Measurements from ENCODE around the gene RND2. TPM values are rescaled to one million over a fixed set of nuclear protein-coding genes. Genes with fewer than 3 reads are reported as not detected.

The RND2 gene
- total and polyA plus RNA-seq, 2 of the 13 experiments (the other 11 are each of a cell fraction or from before 2014, with no cell fraction given): 0.05 to 0.11 TPM

DNA sequence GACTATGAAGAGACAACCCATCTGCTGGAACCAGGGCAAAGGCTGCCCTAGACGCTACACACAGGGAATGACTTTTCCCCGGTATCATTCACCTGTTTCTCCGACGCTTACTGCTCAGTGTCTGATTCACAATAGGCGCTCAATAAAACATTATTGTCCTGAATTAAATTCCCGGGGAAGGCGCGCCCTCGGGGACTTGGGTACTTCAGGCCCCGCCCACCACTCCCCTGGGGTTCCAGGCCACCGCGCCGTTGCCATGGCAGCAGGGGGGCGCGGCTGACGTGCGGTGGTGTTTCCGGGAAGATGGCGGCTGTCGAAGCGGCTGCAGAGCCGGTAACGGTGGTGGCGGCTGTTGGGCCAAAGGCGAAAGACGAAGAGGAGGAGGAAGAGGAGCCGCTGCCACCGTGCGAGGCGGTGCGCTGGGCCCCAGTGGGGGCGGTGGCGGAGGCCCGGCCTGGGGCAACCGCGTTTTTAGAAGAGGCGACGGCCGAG lies 44.7 kb upstream of the RND2 start, which contains the start of gene RUNDC1 (continued):
- TF ChIP-seq, protein P1, sequence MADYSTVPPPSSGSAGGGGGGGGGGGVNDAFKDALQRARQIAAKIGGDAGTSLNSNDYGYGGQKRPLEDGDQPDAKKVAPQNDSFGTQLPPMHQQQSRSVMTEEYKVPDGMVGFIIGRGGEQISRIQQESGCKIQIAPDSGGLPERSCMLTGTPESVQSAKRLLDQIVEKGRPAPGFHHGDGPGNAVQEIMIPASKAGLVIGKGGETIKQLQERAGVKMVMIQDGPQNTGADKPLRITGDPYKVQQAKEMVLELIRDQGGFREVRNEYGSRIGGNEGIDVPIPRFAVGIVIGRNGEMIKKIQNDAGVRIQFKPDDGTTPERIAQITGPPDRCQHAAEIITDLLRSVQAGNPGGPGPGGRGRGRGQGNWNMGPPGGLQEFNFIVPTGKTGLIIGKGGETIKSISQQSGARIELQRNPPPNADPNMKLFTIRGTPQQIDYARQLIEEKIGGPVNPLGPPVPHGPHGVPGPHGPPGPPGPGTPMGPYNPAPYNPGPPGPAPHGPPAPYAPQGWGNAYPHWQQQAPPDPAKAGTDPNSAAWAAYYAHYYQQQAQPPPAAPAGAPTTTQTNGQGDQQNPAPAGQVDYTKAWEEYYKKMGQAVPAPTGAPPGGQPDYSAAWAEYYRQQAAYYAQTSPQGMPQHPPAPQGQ (CRISPR knock-in tag; IDR thresholded peaks at IDR 0.05; ENCODE audit: borderline replicate concordance): no peak
- no peak for TF ChIP-seq ZNF33B (CRISPR knock-in tag; IDR thresholded peaks at IDR 0.05)
- TF ChIP-seq MIER3 (CRISPR knock-in tag; IDR thresholded peaks at IDR 0.05; ENCODE audit: borderline replicate concordance): no peak; the same call in 1 of the 2 replicates
- TF ChIP-seq NFKB2 (CRISPR knock-in tag; IDR thresholded peaks at IDR 0.05; ENCODE audit: borderline replicate concordance): peak; percentile 10; the same call in 1 of the 2 replicates
- TF ChIP-seq ZNF781 (CRISPR knock-in tag; IDR thresholded peaks at IDR 0.05; ENCODE audit: borderline replicate concordance, not compliant biosample characterization): no peak
- no peak for TF ChIP-seq STAT6 (CRISPR knock-in tag; IDR thresholded peaks at IDR 0.05; ENCODE audit: borderline replicate concordance)
- TF ChIP-seq WIZ (CRISPR knock-in tag; IDR thresholded peaks at IDR 0.05): no peak
- TF ChIP-seq ELF1 (CRISPR knock-in tag; IDR thresholded peaks at IDR 0.05): peak; percentile 97
- TF ChIP-seq SMAD3 (CRISPR knock-in tag; IDR thresholded peaks at IDR 0.05): no peak
- 0 out of 2 replicates have a peak, but pooled peaks have one; percentile 26 for TF ChIP-seq PCBP1 (IDR thresholded peaks at IDR 0.05; ENCODE audit: borderline replicate concordance, low read depth, low read length)
- 0 out of 2 replicates have a peak, but pooled peaks have one; percentile 18 for TF ChIP-seq RFXAP (CRISPR knock-in tag; IDR thresholded peaks at IDR 0.05; ENCODE audit: borderline replicate concordance)
- TF ChIP-seq ZNF543 (CRISPR knock-in tag; IDR thresholded peaks at IDR 0.05): no peak
- TF ChIP-seq, protein P2, sequence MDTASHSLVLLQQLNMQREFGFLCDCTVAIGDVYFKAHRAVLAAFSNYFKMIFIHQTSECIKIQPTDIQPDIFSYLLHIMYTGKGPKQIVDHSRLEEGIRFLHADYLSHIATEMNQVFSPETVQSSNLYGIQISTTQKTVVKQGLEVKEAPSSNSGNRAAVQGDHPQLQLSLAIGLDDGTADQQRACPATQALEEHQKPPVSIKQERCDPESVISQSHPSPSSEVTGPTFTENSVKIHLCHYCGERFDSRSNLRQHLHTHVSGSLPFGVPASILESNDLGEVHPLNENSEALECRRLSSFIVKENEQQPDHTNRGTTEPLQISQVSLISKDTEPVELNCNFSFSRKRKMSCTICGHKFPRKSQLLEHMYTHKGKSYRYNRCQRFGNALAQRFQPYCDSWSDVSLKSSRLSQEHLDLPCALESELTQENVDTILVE (CRISPR knock-in tag; IDR thresholded peaks at IDR 0.05): peak; percentile 83
- TF ChIP-seq PHB2 (IDR thresholded peaks at IDR 0.05; ENCODE audit: partially characterized antibody): no peak
- TF ChIP-seq HNRNPL (IDR thresholded peaks at IDR 0.05; ENCODE audit: low read depth, low read length): no peak
- peak; percentile 68 for TF ChIP-seq PPARG (CRISPR knock-in tag; conservative IDR thresholded peaks at IDR 0.05)
- TF ChIP-seq HNF4A (CRISPR knock-in tag; IDR thresholded peaks at IDR 0.05): no peak
- TF ChIP-seq FOXO1 (CRISPR knock-in tag; IDR thresholded peaks at IDR 0.05): no peak
- TF ChIP-seq MAFG (CRISPR knock-in tag; IDR thresholded peaks at IDR 0.05): no peak
- TF ChIP-seq SALL2 (CRISPR knock-in tag; IDR thresholded peaks at IDR 0.05): no peak
- TF ChIP-seq SRF (IDR thresholded peaks at IDR 0.05; ENCODE audit: low read depth, low read length): peak; percentile 24; the same call in 1 of the 2 replicates
- TF ChIP-seq ATM (IDR thresholded peaks at IDR 0.05; ENCODE audit: borderline replicate concordance): no peak
- TF ChIP-seq ZFP36L2 (CRISPR knock-in tag; IDR thresholded peaks at IDR 0.05): 0 out of 2 replicates have a peak, but pooled peaks have one; percentile 44
- 0 out of 2 replicates have a peak, but pooled peaks have one; percentile 17 for TF ChIP-seq ARNTL (CRISPR knock-in tag; IDR thresholded peaks at IDR 0.05)
- TF ChIP-seq EHMT2 (IDR thresholded peaks at IDR 0.05; ENCODE audit: borderline replicate concordance, low read depth, low read length): no peak
- TF ChIP-seq ZNF232 (CRISPR knock-in tag; IDR thresholded peaks at IDR 0.05; ENCODE audit: borderline replicate concordance): 0 out of 2 replicates have a peak, but pooled peaks have one; percentile 47
- no peak for TF ChIP-seq ZMYM3 (CRISPR knock-in tag; IDR thresholded peaks at IDR 0.05)
- TF ChIP-seq MBNL3 (CRISPR knock-in tag; conservative IDR thresholded peaks at IDR 0.05): no peak

Data from HepG2 (cell line).